ENCODE results near the gene LAMB3. TPM values are rescaled to one million over a fixed set of nuclear protein-coding genes. Genes with fewer than 3 reads are reported as not detected.
A peak's percentile ranks its signal among the peaks of the same experiment; 100 is the strongest.

LAMB3 gene
- total RNA-seq, 5 donors from 2014 or later (not counting 1 experiment from before 2014, with no cell fraction given), result 0.25 to 1.2 (median 0.56) TPM

DNA sequence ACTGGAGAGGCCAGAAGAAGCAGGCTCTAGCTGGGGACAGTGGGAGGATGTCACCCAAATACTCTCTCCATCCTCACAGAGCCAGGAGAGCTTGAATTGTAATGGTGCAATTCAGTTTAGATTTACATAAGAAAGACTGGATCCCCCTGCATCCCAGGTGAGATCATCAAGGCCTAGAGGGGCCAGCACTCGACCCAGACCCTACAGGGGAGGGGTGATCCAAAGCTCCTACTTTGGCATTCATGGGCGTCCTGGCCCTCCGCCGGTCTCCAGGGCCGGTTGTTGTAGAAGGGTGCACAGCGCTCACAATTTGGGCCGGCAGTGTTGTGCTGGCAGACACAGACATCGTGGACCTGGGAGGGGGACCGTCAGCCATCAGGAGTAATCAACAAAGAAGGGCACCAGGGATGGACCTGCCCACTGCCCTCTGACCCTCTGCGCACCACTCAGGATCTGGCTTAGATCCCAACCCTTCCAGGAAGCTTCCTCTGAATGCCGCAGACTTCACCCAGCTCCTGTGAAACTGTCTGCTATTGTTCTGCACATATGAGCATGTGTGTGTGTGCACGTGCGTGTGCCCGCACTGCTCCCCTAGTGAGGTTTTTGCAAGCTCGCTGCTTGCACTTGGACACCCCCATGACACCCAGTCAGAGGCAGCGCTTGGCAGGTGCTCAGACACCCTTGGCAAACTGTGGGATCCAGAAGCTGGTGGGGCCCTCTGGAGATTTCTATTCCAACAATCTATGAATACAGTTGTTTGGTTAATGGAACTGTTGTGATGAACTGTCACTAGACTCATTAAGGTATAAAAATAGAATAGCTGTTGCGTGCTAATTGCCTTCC is 21.6 kb downstream of the LAMB3 start:
- Histone ChIP-seq H3K4me3 (ENCODE audit: control insufficient read depth in 1 of 2, extremely low read depth in 1 of 2, low read length in 1 of 2) (no peak overlapping the region), H3K27ac (ENCODE audit: low read length) (no peak overlapping the region), H3K4me1 (ENCODE audit: control insufficient read depth in 1 of 2, extremely low read depth in 1 of 2, insufficient read depth in 2 of 2, low read length in 2 of 2) (peaks cover 0 to 9% of the 10 kb centered on the region in 2 experiments), H3K36me3 (ENCODE audit: control insufficient read depth in 2 of 2, extremely low read depth in 1 of 2, insufficient read depth in 1 of 2, low read length in 1 of 2) (no peaks in the 10 kb centered on the region), H3K9me3 (no peaks in the 10 kb centered on the region), H3K27me3 (replicated peaks in 1 of 2; ENCODE audit: control insufficient read depth in 2 of 2, extremely low read depth in 1 of 2, insufficient read depth in 2 of 2, low read length in 1 of 2) (peaks cover 0 to 11% of the 10 kb centered on the region in 2 experiments)
- POLR2A ChIA-PET, result no interaction called here
- Mint-ChIP-seq H3K4me3 (no peak overlapping the region), H3K27me3 (no peaks in the 10 kb centered on the region), H3K9me3 (no peaks in the 10 kb centered on the region), H3K27ac (no peak overlapping the region), H3K4me1 (peaks cover 6 to 17% (median 8%) of the 10 kb centered on the region in 3 donors), H3K36me3 (no peaks in the 10 kb centered on the region)
- CTCF ChIA-PET, result no interaction called here
- DNase-seq (no peak), ATAC-seq (replicated peaks in 1 of 4) (no peak)
- 77% methylated on average over 10 of the region's 17 CpGs for WGBS (ENCODE audit: insufficient coverage)

- ChIA-PET POLR2A (no interaction called here), CTCF (no interaction called here)
- H3K27me3 ChIP-seq (replicated peaks in 1 of 2; ENCODE audit: control insufficient read depth in 2 of 2, extremely low read depth in 1 of 2, insufficient read depth in 2 of 2, low read length in 1 of 2), result peaks cover 0 to 11% of the 10 kb centered on the region in 2 experiments
- H3K9me3 ChIP-seq, result no peaks in the 10 kb centered on the region
- H3K27ac ChIP-seq (ENCODE audit: low read length), result no peak overlapping the region
- 95% methylated on average over 10 of the region's 11 CpGs for WGBS (ENCODE audit: insufficient coverage)
- H3K27me3 Mint-ChIP-seq, result no peaks in the 10 kb centered on the region
- H3K4me3 Mint-ChIP-seq, result no peak overlapping the region
- H3K4me1 ChIP-seq (ENCODE audit: control insufficient read depth in 1 of 2, extremely low read depth in 1 of 2, insufficient read depth in 2 of 2, low read length in 2 of 2), result peaks cover 0 to 9% of the 10 kb centered on the region in 2 experiments
- no peak overlapping the region for H3K4me3 ChIP-seq (ENCODE audit: control insufficient read depth in 1 of 2, extremely low read depth in 1 of 2, low read length in 1 of 2)
- ATAC-seq (replicated peaks in 1 of 4) (no peak), DNase-seq (no peak)
- H3K36me3 Mint-ChIP-seq, result no peaks in the 10 kb centered on the region
- H3K36me3 ChIP-seq (ENCODE audit: control insufficient read depth in 2 of 2, extremely low read depth in 1 of 2, insufficient read depth in 1 of 2, low read length in 1 of 2), result no peaks in the 10 kb centered on the region
- peaks cover 3 to 10% (median 3%) of the 10 kb centered on the region in 3 donors for H3K4me1 Mint-ChIP-seq
- H3K9me3 Mint-ChIP-seq, result no peaks in the 10 kb centered on the region
- no peak overlapping the region for H3K27ac Mint-ChIP-seq
Observed at GRCh38 chr1:209629621-209630382, 22.4 kb downstream of the LAMB3 start.

DNA sequence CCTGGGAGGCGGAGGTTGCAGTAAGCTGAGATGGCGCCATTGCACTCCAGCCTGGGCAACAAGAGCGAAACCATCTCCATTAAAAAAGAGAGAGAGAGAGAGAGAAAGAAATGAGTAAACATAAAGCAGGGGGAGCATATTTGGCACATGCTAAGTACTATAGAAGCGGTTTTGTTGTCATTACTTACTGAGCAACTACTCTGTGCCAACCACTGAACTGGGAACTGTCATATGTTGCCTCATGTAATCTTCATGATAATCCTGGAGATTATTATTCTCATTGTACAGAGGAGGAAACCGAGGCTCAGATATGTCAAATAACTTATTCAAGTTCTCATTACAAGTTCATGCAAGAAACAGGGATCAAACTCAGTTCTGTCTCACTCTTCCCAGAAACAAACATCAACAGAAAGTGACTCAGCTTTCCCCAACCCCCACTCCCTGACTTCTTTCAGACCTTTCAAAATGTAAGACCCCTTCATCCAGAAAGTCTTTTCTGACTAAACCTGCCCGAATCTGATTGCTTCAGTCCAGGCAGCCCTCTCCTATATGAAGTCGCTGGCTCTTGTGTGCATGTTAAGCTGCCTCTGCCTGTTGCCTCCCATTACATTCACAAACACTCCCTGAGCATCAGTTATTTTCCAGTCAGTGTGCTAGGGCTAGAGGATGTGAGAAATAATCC is 23.5 kb downstream of the LAMB3 start:
- ATAC-seq (replicated peaks in 1 of 4) (no peak), DNase-seq (no peak)
- no peak overlapping the region for H3K27ac ChIP-seq (ENCODE audit: low read length)
- no peaks in the 10 kb centered on the region for H3K9me3 Mint-ChIP-seq
- peaks cover 0 to 9% of the 10 kb centered on the region in 2 experiments for H3K4me1 ChIP-seq (ENCODE audit: control insufficient read depth in 1 of 2, extremely low read depth in 1 of 2, insufficient read depth in 2 of 2, low read length in 2 of 2)
- peaks cover 0 to 2% of the 10 kb centered on the region in 2 donors for H3K27me3 Mint-ChIP-seq
- no peak overlapping the region for H3K27ac Mint-ChIP-seq
- POLR2A ChIA-PET, result no interaction called here
- no peaks in the 10 kb centered on the region for H3K9me3 ChIP-seq
- H3K4me3 Mint-ChIP-seq, result no peak overlapping the region
- H3K36me3 Mint-ChIP-seq, result no peaks in the 10 kb centered on the region
- CTCF ChIA-PET, result no interaction called here
- no peak overlapping the region for H3K4me3 ChIP-seq (ENCODE audit: control insufficient read depth in 1 of 2, extremely low read depth in 1 of 2, low read length in 1 of 2)
- WGBS (ENCODE audit: insufficient coverage), result 83% methylated on average over 2 of the region's 7 CpGs
- peaks cover 0 to 11% of the 10 kb centered on the region in 2 experiments for H3K27me3 ChIP-seq (replicated peaks in 1 of 2; ENCODE audit: control insufficient read depth in 2 of 2, extremely low read depth in 1 of 2, insufficient read depth in 2 of 2, low read length in 1 of 2)
- peaks cover 2 to 7% (median 3%) of the 10 kb centered on the region in 3 donors for H3K4me1 Mint-ChIP-seq
- no peaks in the 10 kb centered on the region for H3K36me3 ChIP-seq (ENCODE audit: control insufficient read depth in 2 of 2, extremely low read depth in 1 of 2, insufficient read depth in 1 of 2, low read length in 1 of 2)

DNA sequence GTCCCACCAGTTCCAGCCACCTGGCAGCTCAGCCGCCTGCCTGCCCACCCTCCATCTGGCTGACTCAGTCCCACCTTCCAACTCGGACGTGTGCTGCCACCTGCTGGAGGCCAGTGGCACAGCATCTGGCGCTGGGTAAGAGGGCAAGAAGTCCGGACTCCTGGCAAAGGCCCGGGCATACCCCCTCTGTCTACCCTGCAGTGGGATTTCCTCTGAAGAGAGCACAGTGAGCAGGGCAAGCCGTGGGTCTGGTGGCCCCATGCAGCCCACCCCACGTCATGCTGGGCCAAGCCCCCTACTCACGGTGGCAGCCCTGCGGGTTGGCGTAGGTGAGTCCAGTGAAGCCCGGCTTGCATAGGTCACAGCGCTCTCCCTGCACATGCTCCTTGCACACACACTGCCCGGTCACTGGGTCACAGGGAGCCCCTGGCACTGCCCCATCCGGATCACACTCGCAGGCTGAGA is 24.5 kb downstream of the LAMB3 start:
- POLR2A ChIA-PET, result no interaction called here
- 39% methylated on average over 14 of the region's 16 CpGs for WGBS (ENCODE audit: insufficient coverage)
- H3K4me3 Mint-ChIP-seq, result no peak overlapping the region

DNA sequence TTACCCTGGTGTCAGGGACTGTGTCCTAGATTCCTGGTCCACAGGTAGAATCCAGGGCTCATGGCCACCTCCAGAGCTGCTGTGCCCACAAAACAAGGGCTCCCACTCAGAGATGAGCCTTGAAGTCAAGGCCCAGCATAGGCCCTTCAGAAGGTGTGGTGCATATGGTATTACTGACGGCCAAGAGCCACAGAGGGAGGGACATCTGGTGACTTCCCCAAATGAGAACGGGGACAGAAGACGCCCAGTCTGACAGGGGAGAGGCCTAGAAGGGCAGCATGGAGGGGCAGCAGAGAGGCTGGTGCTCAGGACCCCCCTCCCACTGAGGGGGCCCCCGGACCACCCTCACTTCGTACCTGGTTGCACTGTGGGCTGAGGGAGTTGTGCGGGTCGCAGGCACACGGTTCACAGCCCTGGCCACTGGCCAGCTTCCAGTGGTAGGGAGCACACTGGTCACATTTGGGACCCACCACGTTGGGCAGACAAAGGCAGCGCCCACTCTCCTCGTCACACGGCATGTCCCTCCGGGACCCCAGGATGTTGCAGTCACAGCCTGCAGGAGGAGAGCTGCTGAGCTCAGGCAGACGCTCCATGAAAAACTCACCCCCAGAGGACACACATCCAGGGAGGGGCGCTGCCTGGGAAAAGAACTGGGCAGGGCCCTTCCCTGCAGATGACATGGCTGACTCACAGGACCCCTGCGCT is 25.0 kb downstream of the LAMB3 start:
- no peaks in the 10 kb centered on the region for H3K36me3 ChIP-seq (ENCODE audit: control insufficient read depth in 2 of 2, extremely low read depth in 1 of 2, insufficient read depth in 1 of 2, low read length in 1 of 2)
- no peaks in the 10 kb centered on the region for H3K9me3 ChIP-seq
- Mint-ChIP-seq H3K4me3 (peak overlapping the region in 1 of 3 donors; percentile 13), H3K27ac (no peak overlapping the region), H3K36me3 (no peaks in the 10 kb centered on the region), H3K4me1 (peaks cover 2 to 7% (median 3%) of the 10 kb centered on the region in 3 donors), H3K27me3 (peaks cover 0 to 2% of the 10 kb centered on the region in 2 donors), H3K9me3 (no peaks in the 10 kb centered on the region)
- H3K4me3 ChIP-seq (ENCODE audit: control insufficient read depth in 1 of 2, extremely low read depth in 1 of 2, low read length in 1 of 2), result no peak overlapping the region
- peaks cover 0 to 11% of the 10 kb centered on the region in 2 experiments for H3K27me3 ChIP-seq (replicated peaks in 1 of 2; ENCODE audit: control insufficient read depth in 2 of 2, extremely low read depth in 1 of 2, insufficient read depth in 2 of 2, low read length in 1 of 2)
- peaks cover 0 to 9% of the 10 kb centered on the region in 2 experiments for H3K4me1 ChIP-seq (ENCODE audit: control insufficient read depth in 1 of 2, extremely low read depth in 1 of 2, insufficient read depth in 2 of 2, low read length in 2 of 2)
- ATAC-seq (replicated peaks in 1 of 4) (peak in 1 of 4 experiments; percentile 5), DNase-seq (no peak)
- POLR2A ChIA-PET, result no interaction called here
- H3K27ac ChIP-seq (ENCODE audit: low read length), result no peak overlapping the region
- WGBS (ENCODE audit: insufficient coverage), result 68% methylated on average over 13 of the region's 16 CpGs
- CTCF ChIA-PET, result interaction anchor here (0.8 to 1.0 kb wide), 2 partner anchors 8 to 58 kb away, joined by 4 read pairs; no protein-coding TSS in a partner anchor

More for the DNA sequence above, 24.5 kb downstream of the LAMB3 start:
- Mint-ChIP-seq H3K27me3 (peaks cover 0 to 2% of the 10 kb centered on the region in 2 donors), H3K27ac (no peak overlapping the region), H3K4me1 (peaks cover 2 to 7% (median 3%) of the 10 kb centered on the region in 3 donors), H3K36me3 (no peaks in the 10 kb centered on the region), H3K9me3 (no peaks in the 10 kb centered on the region)
- ATAC-seq (replicated peaks in 1 of 4), result peak; percentile 69 to 84 (median 80)
- Histone ChIP-seq H3K9me3 (no peaks in the 10 kb centered on the region), H3K4me3 (ENCODE audit: control insufficient read depth in 1 of 2, extremely low read depth in 1 of 2, low read length in 1 of 2) (no peak overlapping the region), H3K36me3 (ENCODE audit: control insufficient read depth in 2 of 2, extremely low read depth in 1 of 2, insufficient read depth in 1 of 2, low read length in 1 of 2) (no peaks in the 10 kb centered on the region), H3K27ac (ENCODE audit: low read length) (no peak overlapping the region), H3K27me3 (replicated peaks in 1 of 2; ENCODE audit: control insufficient read depth in 2 of 2, extremely low read depth in 1 of 2, insufficient read depth in 2 of 2, low read length in 1 of 2) (peaks cover 0 to 11% of the 10 kb centered on the region in 2 experiments), H3K4me1 (ENCODE audit: control insufficient read depth in 1 of 2, extremely low read depth in 1 of 2, insufficient read depth in 2 of 2, low read length in 2 of 2) (peaks cover 0 to 9% of the 10 kb centered on the region in 2 experiments)
- peak; percentile 15 to 80 (median 57) for DNase-seq
- CTCF ChIA-PET, result interaction anchor here (0.8 to 1.0 kb wide), 2 partner anchors 9 to 58 kb away, joined by 4 read pairs; no protein-coding TSS in a partner anchor

Data from T-cell (primary cell).